ENCODE data around the gene DRD2.

DRD2 gene

DNA sequence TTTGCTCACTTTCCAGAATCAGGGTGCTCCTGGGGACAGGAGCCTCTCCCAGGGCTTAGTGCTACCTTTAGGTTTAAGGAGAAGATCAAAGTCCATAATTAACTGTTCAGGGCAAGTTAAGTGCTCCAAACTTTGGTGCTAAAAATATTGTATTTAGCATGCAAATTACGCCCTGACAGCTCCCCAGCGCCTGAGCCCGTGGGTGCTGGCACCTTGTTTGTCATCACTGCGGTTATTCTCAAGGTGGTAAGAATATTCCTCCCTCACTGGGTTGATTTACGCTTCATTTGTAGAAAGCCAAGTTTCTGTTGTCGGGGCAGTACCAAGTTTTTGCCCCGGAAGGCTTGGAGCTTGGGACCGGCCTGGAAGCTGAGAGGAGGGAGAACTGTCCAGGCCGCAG, 66.3 kb downstream of the DRD2 start:
- no peak overlapping the region for H3K9ac ChIP-seq
- H3K4me1 ChIP-seq (ENCODE audit: low read depth, poor library complexity, severe bottlenecking), result no peaks in the 10 kb centered on the region
- no peaks in the 10 kb centered on the region for H3K27me3 ChIP-seq (ENCODE audit: insufficient read depth, low read depth)
- no peak overlapping the region for H2AFZ ChIP-seq (ENCODE audit: low read depth)
- TF ChIP-seq, protein P1, sequence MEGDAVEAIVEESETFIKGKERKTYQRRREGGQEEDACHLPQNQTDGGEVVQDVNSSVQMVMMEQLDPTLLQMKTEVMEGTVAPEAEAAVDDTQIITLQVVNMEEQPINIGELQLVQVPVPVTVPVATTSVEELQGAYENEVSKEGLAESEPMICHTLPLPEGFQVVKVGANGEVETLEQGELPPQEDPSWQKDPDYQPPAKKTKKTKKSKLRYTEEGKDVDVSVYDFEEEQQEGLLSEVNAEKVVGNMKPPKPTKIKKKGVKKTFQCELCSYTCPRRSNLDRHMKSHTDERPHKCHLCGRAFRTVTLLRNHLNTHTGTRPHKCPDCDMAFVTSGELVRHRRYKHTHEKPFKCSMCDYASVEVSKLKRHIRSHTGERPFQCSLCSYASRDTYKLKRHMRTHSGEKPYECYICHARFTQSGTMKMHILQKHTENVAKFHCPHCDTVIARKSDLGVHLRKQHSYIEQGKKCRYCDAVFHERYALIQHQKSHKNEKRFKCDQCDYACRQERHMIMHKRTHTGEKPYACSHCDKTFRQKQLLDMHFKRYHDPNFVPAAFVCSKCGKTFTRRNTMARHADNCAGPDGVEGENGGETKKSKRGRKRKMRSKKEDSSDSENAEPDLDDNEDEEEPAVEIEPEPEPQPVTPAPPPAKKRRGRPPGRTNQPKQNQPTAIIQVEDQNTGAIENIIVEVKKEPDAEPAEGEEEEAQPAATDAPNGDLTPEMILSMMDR (conservative IDR thresholded peaks at IDR 0.05; ENCODE audit: low read depth, low read length), result no peak
- no peaks in the 10 kb centered on the region for H3K36me3 ChIP-seq (ENCODE audit: insufficient read depth)
- H3K4me2 ChIP-seq, result no peak overlapping the region
- no peaks in the 10 kb centered on the region for H3K79me2 ChIP-seq (ENCODE audit: insufficient read depth, low read depth)
- no peaks in the 10 kb centered on the region for H4K20me1 ChIP-seq (ENCODE audit: insufficient read depth)
- no peak overlapping the region for H3K27ac ChIP-seq
- no peak overlapping the region for H3K4me3 ChIP-seq (IDR thresholded peaks at IDR 0.05; ENCODE audit: insufficient read depth, low read depth, low read length)

DNA sequence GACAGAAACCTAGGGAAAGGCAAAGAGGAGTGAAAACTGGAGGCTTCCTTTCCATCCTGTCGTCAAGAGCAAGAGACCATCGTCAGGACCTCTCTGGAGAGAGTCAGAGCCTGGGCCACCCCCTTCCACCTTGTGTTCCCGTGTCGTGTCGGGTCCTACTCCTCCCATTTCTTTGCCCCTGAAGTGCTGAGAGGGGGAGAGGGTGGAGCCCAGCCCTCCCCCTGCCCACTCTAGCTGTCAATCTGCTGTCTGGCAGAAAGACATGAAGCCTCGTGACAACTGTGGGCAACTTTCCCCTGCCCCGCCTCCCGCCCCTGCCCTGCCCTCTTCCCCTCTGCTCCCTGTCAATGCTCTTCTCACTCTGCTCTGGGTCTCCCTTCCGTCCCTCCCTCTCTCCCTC, 67.0 kb downstream of the DRD2 start:
- H4K20me1 ChIP-seq (ENCODE audit: insufficient read depth), result no peaks in the 10 kb centered on the region
- H3K9ac ChIP-seq, result no peak overlapping the region
- H3K27me3 ChIP-seq (ENCODE audit: insufficient read depth, low read depth), result no peaks in the 10 kb centered on the region
- H2AFZ ChIP-seq (ENCODE audit: low read depth), result no peak overlapping the region
- no peak overlapping the region for H3K4me2 ChIP-seq
- H3K36me3 ChIP-seq (ENCODE audit: insufficient read depth), result no peaks in the 10 kb centered on the region
- no peak overlapping the region for H3K27ac ChIP-seq
- no peaks in the 10 kb centered on the region for H3K4me1 ChIP-seq (ENCODE audit: low read depth, poor library complexity, severe bottlenecking)
- no peak overlapping the region for H3K4me3 ChIP-seq (IDR thresholded peaks at IDR 0.05; ENCODE audit: insufficient read depth, low read depth, low read length)
- TF ChIP-seq, protein P1 (conservative IDR thresholded peaks at IDR 0.05; ENCODE audit: low read depth, low read length), result no peak
- no peaks in the 10 kb centered on the region for H3K79me2 ChIP-seq (ENCODE audit: insufficient read depth, low read depth)

DNA sequence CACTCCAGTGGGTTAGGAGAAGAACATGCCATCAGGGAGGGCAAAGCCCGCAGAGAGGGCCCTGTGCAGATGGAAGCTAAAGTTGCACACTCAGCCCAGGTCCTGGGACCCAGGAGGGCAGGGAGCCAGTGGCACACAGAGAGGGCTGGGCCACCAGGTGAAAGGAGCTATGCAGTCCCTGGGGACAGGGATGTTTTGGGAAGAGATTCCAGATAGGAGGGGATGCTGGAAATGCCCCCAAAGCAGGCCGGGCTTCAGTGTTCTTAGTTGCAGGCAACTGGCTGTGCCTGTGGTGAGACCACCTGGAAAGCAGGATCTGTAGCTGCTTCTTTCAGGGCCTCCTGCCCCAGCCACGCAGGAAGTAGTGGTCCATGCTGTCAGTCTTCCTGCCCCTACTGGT, 68.0 kb downstream of the DRD2 start:
- TF ChIP-seq, protein P1 (conservative IDR thresholded peaks at IDR 0.05; ENCODE audit: low read depth, low read length), result no peak
- Histone ChIP-seq H3K79me2 (ENCODE audit: insufficient read depth, low read depth) (no peaks in the 10 kb centered on the region), H3K27me3 (ENCODE audit: insufficient read depth, low read depth) (no peaks in the 10 kb centered on the region), H3K4me1 (ENCODE audit: low read depth, poor library complexity, severe bottlenecking) (no peaks in the 10 kb centered on the region), H3K4me2 (no peak overlapping the region), H3K4me3 (IDR thresholded peaks at IDR 0.05; ENCODE audit: insufficient read depth, low read depth, low read length) (no peak overlapping the region), H4K20me1 (ENCODE audit: insufficient read depth) (no peaks in the 10 kb centered on the region), H3K9ac (no peak overlapping the region), H3K36me3 (ENCODE audit: insufficient read depth) (no peaks in the 10 kb centered on the region), H3K27ac (no peak overlapping the region), H2AFZ (ENCODE audit: low read depth) (no peak overlapping the region)

DNA sequence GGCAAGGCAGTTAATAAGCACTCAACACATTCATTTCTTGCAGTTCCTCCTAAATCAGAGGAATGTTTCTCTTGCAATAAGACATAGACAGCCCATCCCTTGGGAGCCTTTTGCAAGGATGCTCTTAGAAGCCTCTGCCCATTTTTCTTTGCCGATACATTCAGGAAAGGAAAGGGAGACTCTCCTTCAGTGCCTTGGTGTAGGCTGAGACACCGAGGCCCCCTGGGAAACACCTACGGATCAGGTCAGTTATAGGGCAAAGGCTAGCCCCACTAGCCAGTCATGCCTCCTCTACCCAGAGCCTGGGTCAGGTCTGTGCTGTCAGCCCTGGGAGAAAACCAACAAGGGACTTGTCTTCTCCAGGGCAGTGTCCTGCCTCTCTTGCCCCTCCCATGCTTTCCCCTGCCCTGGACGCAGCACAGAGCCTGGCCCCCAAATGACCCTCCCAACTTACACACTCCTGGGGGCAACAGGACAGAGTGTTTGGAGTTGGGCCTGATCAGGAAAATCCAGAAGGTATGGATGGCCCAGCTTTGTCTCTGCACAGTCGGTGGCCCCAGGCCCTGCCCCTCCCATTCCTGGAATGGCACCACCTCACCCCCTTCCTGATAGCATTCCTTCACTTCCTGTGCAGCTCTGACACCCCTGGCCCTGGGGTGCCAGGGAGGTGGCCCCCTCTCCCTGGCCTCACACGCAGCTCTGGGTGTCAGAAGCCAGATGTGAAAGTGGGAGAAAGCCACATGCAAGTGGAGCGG, 69.3 kb downstream of the DRD2 start:
- H3K79me2 ChIP-seq (ENCODE audit: insufficient read depth, low read depth), result no peaks in the 10 kb centered on the region
- no peaks in the 10 kb centered on the region for H3K36me3 ChIP-seq (ENCODE audit: insufficient read depth)
- H4K20me1 ChIP-seq (ENCODE audit: insufficient read depth), result no peaks in the 10 kb centered on the region

More for the DNA sequence above, 69.3 kb downstream of the DRD2 start:
- no peak overlapping the region for H2AFZ ChIP-seq (ENCODE audit: low read depth)
- H3K4me1 ChIP-seq (ENCODE audit: low read depth, poor library complexity, severe bottlenecking), result no peaks in the 10 kb centered on the region
- no peak overlapping the region for H3K4me2 ChIP-seq
- TF ChIP-seq, protein P1 (conservative IDR thresholded peaks at IDR 0.05; ENCODE audit: low read depth, low read length), result no peak
- no peak overlapping the region for H3K9ac ChIP-seq
- H3K27ac ChIP-seq, result no peak overlapping the region
- H3K27me3 ChIP-seq (ENCODE audit: insufficient read depth, low read depth), result no peaks in the 10 kb centered on the region
- no peak overlapping the region for H3K4me3 ChIP-seq (IDR thresholded peaks at IDR 0.05; ENCODE audit: insufficient read depth, low read depth, low read length)

All from KMS-11 (cell line).